ENCODE measurements around the gene ARHGAP44. TPM values are rescaled to one million over a fixed set of nuclear protein-coding genes. Genes with fewer than 3 reads are reported as not detected.
A peak's percentile ranks its signal among the peaks of the same experiment; 100 is the strongest.

ARHGAP44 gene
- total RNA-seq, 1 donor from 2014 or later = 8.3 TPM

DNA sequence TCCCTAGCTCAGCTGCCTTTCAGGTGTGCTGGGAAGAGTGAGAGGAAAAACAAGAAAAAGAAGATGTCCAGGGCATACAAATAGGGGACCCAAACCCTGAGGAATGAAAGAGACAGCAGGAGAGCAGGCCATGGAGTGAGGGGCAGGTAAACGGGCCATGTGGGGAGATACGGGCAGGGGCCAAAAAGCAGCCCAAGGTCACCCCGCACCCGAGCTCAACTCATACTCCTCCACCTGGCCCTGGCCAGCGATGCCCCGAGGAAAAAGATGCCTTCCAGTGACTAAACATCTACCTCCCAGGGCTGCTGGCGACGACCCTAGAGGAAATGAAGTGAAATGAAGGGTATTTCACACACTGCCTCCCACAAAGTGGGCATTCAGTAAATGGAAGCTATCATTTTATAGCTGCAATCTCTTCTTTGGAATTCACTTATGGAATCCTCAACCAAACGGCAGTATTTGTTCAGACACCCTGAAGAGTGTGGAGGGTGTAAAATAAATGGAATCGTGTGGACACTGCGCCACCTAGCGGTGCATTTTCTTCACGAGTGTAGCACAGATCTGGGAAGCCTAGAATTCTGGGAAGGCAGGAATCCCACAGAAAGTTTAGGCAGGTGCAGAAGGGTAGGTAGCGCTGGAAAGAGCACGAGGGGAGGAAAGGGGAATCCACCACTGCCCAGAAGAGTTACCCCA is 213.6 kb downstream of the ARHGAP44 start:
- peak; percentile 84 for DNase-seq (ENCODE audit: low spot score)
- intact Hi-C loops (cut with DNase I) = loop anchor here (2.0 to 5.0 kb wide), 3 partner anchors 456 to 822 kb away; no protein-coding TSS in a partner anchor

GRCh38 chr17:13003454-13003851 is 214.2 kb downstream of the ARHGAP44 start:
- intact Hi-C loops (cut with DNase I) = loop anchor here (2.0 to 5.0 kb wide), 3 partner anchors 456 to 823 kb away; no protein-coding TSS in a partner anchor
- DNase-seq (ENCODE audit: low spot score) = peak; percentile 51

- peak; percentile 38 for DNase-seq (ENCODE audit: low spot score)
- intact Hi-C loops (cut with DNase I) = loop anchor here (2.0 to 5.0 kb wide), 3 partner anchors 457 to 823 kb away; no protein-coding TSS in a partner anchor
Observed at GRCh38 chr17:13003927-13004326, 214.6 kb downstream of the ARHGAP44 start.

DNA sequence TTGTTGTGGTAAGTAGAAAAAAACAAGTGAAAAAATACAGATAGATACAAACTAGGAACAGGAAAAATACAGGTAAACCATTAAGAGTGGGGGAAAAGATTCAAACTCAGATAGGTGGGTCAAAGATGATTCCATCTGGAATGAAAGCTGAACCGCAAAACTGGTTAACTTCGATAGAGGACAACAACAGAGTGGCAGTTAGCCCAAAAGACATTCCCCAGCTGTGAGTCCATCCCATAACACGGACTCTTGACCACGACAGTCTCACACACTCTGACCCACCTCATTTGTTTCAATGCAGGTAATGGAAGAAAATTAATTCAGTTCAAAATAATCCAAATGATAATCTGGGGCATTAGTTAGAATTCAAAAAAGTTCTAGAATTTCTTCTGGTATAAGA is 215.0 kb downstream of the ARHGAP44 start:
- intact Hi-C loops (cut with DNase I) = loop anchor here (5.0 kb wide), 2 partner anchors 457 to 747 kb away; no protein-coding TSS in a partner anchor
- DNase-seq (ENCODE audit: low spot score) = peak; percentile 35

GRCh38 chr17:13005530-13005929 is 216.2 kb downstream of the ARHGAP44 start:
- intact Hi-C loops (cut with DNase I) = no loop called here
- peak; percentile 49 for DNase-seq (ENCODE audit: low spot score)

DNA sequence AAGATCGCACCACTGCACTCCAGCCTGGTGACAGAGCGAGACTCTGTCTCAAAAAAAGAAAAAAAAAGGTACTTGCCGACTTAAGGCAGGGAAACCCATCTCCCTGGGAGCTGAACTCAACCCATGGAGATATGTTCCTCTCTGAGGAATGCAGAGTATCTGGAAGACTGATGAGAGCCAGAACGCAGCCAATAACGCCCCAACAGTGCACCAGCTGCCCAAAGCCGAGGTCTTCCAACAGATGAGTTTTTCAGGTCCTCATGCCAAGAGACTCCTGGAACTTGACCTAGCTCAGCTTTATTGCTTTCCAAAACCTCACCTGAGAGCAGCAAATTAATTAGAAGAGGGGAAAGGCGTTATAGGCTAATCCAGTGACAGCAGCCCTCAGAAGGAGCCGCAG is 219.2 kb downstream of the ARHGAP44 start:
- peak; percentile 65 for DNase-seq (ENCODE audit: low spot score)

DNA sequence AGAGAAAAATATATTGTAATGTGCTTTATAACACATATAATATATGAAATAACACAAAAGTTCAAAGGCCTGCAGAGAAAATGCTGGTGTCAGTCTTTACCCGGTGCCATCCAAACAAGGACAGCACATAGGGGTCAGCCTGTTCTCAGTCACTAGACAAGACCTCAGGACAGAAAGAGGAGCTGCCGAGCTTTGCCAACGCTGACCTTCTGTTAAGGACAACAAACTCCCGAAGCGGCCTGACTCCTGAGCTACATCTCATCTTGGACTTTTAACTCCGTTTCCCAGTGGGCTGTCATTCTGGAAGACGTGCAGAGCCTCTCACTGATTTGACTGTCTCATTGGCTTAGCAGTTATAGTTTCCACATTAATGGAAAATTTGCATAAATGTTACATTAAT is 221.7 kb downstream of the ARHGAP44 start:
- DNase-seq (ENCODE audit: low spot score) = peak; percentile 50
- intact Hi-C loops (cut with DNase I) = no loop called here

More for the DNA sequence above, 219.2 kb downstream of the ARHGAP44 start:
- intact Hi-C loops (cut with DNase I) = no loop called here

DNA sequence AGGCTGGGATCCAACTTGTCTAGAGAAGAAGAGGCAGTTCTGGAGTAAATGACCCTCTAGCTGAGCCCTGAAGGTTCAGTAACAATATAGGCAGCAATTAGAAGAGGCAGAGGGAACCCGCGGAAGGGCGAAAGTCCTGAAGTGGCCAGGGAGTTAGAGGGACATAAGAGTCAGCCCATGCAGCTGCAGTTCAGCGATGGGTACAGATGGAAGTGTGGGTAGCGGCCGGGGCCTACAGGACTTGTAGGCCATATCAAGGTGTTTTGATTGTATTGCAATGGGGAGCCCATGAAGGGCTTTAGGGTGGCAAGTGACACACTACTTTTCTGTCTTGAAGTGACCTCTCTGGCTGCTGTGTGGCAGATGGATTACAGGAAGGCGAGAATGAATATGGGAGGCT is 225.5 kb downstream of the ARHGAP44 start:
- DNase-seq (ENCODE audit: low spot score) = no peak
- intact Hi-C loops (cut with DNase I) = no loop called here

- no peak for DNase-seq (ENCODE audit: low spot score)
- intact Hi-C loops (cut with DNase I) = no loop called here
Observed at GRCh38 chr17:13016881-13017654, 227.8 kb downstream of the ARHGAP44 start.

GRCh38 chr17:13017655-13018459 is 228.6 kb downstream of the ARHGAP44 start, which contains the start of gene ELAC2:
ELAC2 (minus strand) TSS chr17:13018027; CDS start chr17:13017947, 80 bp downstream.
- peak; percentile 98 for DNase-seq (ENCODE audit: low spot score)
- intact Hi-C loops (cut with DNase I) = no loop called here

DNA sequence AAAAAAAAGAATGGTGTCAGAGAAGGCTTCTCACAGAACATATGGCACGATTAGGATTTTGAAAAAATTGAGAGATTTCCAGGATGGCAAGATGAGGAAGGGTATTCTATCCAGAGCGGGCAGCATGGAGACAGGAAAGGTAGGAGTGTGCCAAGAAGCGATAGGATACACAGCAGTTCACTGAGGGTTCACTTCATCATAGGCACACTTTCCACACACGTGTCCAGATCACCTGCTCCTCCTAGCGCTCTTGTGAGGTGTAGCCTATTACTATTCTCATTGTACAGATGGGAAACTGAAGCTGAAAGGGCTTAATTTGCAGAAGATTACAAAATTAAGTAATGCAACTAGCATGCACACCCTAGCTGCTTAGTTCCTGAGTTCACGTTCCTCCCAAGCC is 234.7 kb downstream of the ARHGAP44 start:
- DNase-seq (ENCODE audit: low spot score) = no peak
- intact Hi-C loops (cut with DNase I) = no loop called here

- intact Hi-C loops (cut with DNase I) = no loop called here
- DNase-seq (ENCODE audit: low spot score) = peak; percentile 81
Observed at GRCh38 chr17:13024526-13025257, 235.4 kb downstream of the ARHGAP44 start.

DNA sequence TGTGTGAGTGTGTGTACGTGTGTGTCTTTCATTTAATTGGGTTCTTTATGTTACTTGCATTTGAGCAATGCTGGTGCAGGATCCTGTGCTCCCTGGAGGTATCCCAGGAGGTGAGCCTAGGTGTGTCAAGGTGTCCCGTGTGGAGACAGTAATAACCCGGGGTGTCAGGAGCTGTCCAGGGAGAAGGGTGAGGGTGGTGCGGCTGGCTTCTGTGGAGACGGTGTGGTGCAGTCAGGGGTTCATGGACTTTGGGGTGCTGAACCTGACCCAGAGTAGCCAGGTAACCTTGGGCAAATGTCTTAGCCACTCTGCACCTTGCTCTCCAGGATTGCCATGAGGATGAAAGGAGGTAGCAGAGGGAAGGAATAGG is 235.9 kb downstream of the ARHGAP44 start:
- intact Hi-C loops (cut with DNase I) = no loop called here
- DNase-seq (ENCODE audit: low spot score) = no peak

- DNase-seq (ENCODE audit: low spot score) = no peak
- intact Hi-C loops (cut with DNase I) = no loop called here
Observed at GRCh38 chr17:13025687-13026086, 236.4 kb downstream of the ARHGAP44 start.

DNA sequence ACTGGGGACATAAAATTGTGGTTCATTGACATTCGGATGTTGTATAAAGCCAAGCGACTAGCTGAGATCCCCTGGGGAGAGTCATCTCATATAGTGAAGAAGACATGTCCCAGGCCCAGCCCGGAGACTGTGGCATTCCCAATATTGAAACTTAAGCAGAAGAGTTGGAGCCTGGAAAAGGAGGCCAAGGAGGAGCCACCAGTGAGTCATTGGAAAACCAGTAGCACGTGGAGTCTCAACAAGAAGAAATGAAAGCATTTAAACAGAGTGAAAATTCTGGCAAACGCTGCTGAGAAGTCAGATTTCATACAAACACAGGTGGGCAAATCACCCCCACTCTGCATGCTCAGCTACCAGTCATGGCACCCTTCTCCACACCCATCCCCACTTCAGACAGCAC is 237.9 kb downstream of the ARHGAP44 start:
- intact Hi-C loops (cut with DNase I) = no loop called here
- DNase-seq (ENCODE audit: low spot score) = no peak

- intact Hi-C loops (cut with DNase I) = no loop called here
- no peak for DNase-seq (ENCODE audit: low spot score)
Observed at GRCh38 chr17:13029340-13029739, 240.0 kb downstream of the ARHGAP44 start.

DNA sequence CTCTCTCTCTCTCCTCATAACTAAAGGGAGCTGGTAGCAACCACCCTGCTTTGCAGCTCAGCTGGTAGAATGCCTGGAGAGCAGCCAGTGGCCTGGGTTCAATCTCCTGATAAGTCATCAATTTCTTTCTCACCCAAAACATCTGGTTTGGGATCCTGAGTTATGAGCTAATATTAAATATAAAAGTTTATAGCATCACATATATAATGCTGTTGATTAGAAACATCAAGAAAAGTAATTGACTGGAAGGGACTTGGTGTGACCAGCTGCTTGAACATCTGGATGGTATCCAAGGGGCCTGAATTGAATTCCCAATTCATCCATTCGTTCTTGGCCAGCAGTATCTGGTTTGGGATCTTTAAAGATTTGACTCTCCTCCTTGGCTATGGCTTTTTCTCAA is 240.8 kb downstream of the ARHGAP44 start:
- no peak for DNase-seq (ENCODE audit: low spot score)
- intact Hi-C loops (cut with DNase I) = no loop called here

- intact Hi-C loops (cut with DNase I) = no loop called here
- DNase-seq (ENCODE audit: low spot score) = no peak
Observed at GRCh38 chr17:13030459-13031300, 241.4 kb downstream of the ARHGAP44 start.
